ENCODE results near the gene PCCA.

Gene PCCA

DNA sequence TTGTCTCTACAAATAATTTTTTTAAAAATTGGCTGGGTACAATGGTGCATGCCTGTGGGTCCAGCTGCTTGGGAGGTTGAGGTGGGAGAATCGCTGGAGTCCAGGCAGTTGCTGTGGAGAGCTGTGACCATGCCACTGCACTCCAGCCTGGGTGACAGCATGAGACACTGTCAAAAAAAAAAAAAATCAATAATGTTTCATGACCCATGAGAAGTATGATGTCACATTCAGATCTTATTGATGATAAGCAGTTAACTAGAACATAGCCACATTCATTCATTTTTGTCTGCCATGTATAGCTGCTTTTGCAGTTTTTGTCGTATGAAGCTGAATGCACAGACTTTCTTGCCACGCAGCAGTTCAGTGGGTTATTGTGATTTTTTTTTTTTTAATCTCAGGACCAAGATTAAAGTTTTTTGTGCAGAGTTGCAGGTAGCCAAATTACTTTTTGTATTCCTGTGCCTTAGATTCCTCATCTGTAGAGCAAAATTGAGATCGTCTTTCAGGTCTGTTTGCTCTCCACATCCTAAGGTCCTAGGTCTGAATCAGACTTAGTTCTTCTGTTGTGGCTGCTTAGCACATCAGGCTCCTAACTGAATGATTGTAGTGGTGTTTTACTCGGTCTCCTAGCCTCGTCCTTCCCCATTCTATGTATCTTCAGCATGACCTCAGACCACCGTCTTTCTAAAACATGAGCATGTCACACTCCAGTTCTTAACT, 354.5 kb downstream of the PCCA start:
- no peak overlapping the region for H3K4me3 ChIP-seq (ENCODE audit: insufficient read depth, low read length, poor library complexity, severe bottlenecking)
- no peak overlapping the region for H2AFZ ChIP-seq (ENCODE audit: low read depth, low read length, severe bottlenecking)
- no peak overlapping the region for H3K4me2 ChIP-seq (ENCODE audit: low read depth, low read length, poor library complexity, severe bottlenecking)
- H3K36me3 ChIP-seq (ENCODE audit: low read length), result no peaks in the 10 kb centered on the region
- no peaks in the 10 kb centered on the region for H4K20me1 ChIP-seq (ENCODE audit: low read depth, low read length)
- H3K27me3 ChIP-seq (ENCODE audit: low read length), result no peaks in the 10 kb centered on the region
- no peaks in the 10 kb centered on the region for H3F3A ChIP-seq (ENCODE audit: insufficient read depth)
- H3K9me2 ChIP-seq (replicated peaks; ENCODE audit: insufficient read depth, low read length), result no peaks in the 10 kb centered on the region
- no peak overlapping the region for H3K27ac ChIP-seq (ENCODE audit: low read depth, low read length)
- TF ChIP-seq, protein P1, sequence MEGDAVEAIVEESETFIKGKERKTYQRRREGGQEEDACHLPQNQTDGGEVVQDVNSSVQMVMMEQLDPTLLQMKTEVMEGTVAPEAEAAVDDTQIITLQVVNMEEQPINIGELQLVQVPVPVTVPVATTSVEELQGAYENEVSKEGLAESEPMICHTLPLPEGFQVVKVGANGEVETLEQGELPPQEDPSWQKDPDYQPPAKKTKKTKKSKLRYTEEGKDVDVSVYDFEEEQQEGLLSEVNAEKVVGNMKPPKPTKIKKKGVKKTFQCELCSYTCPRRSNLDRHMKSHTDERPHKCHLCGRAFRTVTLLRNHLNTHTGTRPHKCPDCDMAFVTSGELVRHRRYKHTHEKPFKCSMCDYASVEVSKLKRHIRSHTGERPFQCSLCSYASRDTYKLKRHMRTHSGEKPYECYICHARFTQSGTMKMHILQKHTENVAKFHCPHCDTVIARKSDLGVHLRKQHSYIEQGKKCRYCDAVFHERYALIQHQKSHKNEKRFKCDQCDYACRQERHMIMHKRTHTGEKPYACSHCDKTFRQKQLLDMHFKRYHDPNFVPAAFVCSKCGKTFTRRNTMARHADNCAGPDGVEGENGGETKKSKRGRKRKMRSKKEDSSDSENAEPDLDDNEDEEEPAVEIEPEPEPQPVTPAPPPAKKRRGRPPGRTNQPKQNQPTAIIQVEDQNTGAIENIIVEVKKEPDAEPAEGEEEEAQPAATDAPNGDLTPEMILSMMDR (IDR thresholded peaks at IDR 0.05; ENCODE audit: insufficient read depth, low read length, poor library complexity, severe bottlenecking), result no peak
- no peak for TF ChIP-seq EZH2phosphoT487 (conservative IDR thresholded peaks at IDR 0.05; ENCODE audit: low read length)
- no peaks in the 10 kb centered on the region for H3K9me3 ChIP-seq (ENCODE audit: insufficient read depth, low read length)
- no peaks in the 10 kb centered on the region for H3K79me2 ChIP-seq (ENCODE audit: insufficient read depth, low read length)
- H3K9ac ChIP-seq (ENCODE audit: low read length), result no peak overlapping the region

DNA sequence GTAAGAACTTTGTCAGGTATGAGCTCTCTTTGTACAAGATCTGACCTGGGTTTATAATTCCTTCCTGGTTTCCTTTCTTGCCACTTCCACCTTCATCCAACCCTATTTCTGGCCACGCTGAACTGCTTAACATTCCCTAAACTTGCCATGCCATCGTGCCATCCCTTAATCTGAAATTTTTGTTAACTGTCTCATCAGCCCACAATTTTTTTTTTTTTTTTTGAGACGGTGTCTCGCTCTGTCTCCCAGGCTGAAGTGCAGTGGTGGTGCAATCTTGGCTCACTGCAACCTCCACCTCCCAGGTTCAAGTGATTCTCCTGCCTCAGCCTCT, 355.1 kb downstream of the PCCA start:
- H4K20me1 ChIP-seq (ENCODE audit: low read depth, low read length), result no peaks in the 10 kb centered on the region
- TF ChIP-seq, protein P1 (IDR thresholded peaks at IDR 0.05; ENCODE audit: insufficient read depth, low read length, poor library complexity, severe bottlenecking), result no peak
- TF ChIP-seq EZH2phosphoT487 (conservative IDR thresholded peaks at IDR 0.05; ENCODE audit: low read length), result no peak
- H3K9ac ChIP-seq (ENCODE audit: low read length), result no peak overlapping the region
- H3K9me3 ChIP-seq (ENCODE audit: insufficient read depth, low read length), result no peaks in the 10 kb centered on the region
- H3F3A ChIP-seq (ENCODE audit: insufficient read depth), result no peaks in the 10 kb centered on the region
- H3K27me3 ChIP-seq (ENCODE audit: low read length), result no peaks in the 10 kb centered on the region
- H3K9me2 ChIP-seq (replicated peaks; ENCODE audit: insufficient read depth, low read length), result no peaks in the 10 kb centered on the region
- no peak overlapping the region for H2AFZ ChIP-seq (ENCODE audit: low read depth, low read length, severe bottlenecking)
- no peak overlapping the region for H3K27ac ChIP-seq (ENCODE audit: low read depth, low read length)
- no peaks in the 10 kb centered on the region for H3K36me3 ChIP-seq (ENCODE audit: low read length)
- no peak overlapping the region for H3K4me3 ChIP-seq (ENCODE audit: insufficient read depth, low read length, poor library complexity, severe bottlenecking)
- H3K79me2 ChIP-seq (ENCODE audit: insufficient read depth, low read length), result no peaks in the 10 kb centered on the region
- no peak overlapping the region for H3K4me2 ChIP-seq (ENCODE audit: low read depth, low read length, poor library complexity, severe bottlenecking)

DNA sequence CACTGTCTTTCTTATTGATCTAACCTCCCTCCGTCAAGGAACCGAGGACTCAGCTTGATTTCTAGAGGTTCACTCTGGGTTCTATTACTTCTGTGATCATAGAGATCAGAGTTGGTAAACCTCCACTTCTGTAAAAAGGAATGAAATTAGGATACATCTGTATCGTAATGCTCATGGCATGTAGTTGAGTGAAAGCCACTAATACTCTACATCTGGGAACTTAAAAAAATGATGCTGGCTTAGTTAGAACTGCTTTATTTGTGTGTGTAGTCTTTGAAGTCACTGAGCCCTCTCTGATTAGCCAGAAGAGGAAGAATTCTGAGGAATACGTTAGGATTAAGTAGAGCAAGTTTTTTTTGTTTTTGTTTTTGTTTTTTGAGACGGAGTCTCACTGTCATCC, 358.9 kb downstream of the PCCA start:
- Histone ChIP-seq H4K20me1 (ENCODE audit: low read depth, low read length) (no peaks in the 10 kb centered on the region), H3F3A (ENCODE audit: insufficient read depth) (no peaks in the 10 kb centered on the region), H3K79me2 (ENCODE audit: insufficient read depth, low read length) (no peaks in the 10 kb centered on the region), H3K27me3 (ENCODE audit: low read length) (no peaks in the 10 kb centered on the region), H3K9me3 (ENCODE audit: insufficient read depth, low read length) (no peaks in the 10 kb centered on the region), H3K36me3 (ENCODE audit: low read length) (no peaks in the 10 kb centered on the region), H3K4me3 (ENCODE audit: insufficient read depth, low read length, poor library complexity, severe bottlenecking) (no peak overlapping the region), H2AFZ (ENCODE audit: low read depth, low read length, severe bottlenecking) (no peak overlapping the region), H3K9ac (ENCODE audit: low read length) (no peak overlapping the region), H3K27ac (ENCODE audit: low read depth, low read length) (no peak overlapping the region), H3K9me2 (replicated peaks; ENCODE audit: insufficient read depth, low read length) (no peaks in the 10 kb centered on the region), H3K4me2 (ENCODE audit: low read depth, low read length, poor library complexity, severe bottlenecking) (no peak overlapping the region)
- TF ChIP-seq EZH2phosphoT487 (conservative IDR thresholded peaks at IDR 0.05; ENCODE audit: low read length), result no peak
- TF ChIP-seq, protein P1 (IDR thresholded peaks at IDR 0.05; ENCODE audit: insufficient read depth, low read length, poor library complexity, severe bottlenecking), result no peak
